ENCODE data around the gene CARS1. TPM values are rescaled to one million over a fixed set of nuclear protein-coding genes. Genes with fewer than 3 reads are reported as not detected.

The CARS1 gene
- total and polyA plus RNA-seq, 9 of the 15 experiments (the other 6 are each of a cell fraction or from before 2014, with no cell fraction given) = 14.4 to 106 (median 73.6) TPM

DNA sequence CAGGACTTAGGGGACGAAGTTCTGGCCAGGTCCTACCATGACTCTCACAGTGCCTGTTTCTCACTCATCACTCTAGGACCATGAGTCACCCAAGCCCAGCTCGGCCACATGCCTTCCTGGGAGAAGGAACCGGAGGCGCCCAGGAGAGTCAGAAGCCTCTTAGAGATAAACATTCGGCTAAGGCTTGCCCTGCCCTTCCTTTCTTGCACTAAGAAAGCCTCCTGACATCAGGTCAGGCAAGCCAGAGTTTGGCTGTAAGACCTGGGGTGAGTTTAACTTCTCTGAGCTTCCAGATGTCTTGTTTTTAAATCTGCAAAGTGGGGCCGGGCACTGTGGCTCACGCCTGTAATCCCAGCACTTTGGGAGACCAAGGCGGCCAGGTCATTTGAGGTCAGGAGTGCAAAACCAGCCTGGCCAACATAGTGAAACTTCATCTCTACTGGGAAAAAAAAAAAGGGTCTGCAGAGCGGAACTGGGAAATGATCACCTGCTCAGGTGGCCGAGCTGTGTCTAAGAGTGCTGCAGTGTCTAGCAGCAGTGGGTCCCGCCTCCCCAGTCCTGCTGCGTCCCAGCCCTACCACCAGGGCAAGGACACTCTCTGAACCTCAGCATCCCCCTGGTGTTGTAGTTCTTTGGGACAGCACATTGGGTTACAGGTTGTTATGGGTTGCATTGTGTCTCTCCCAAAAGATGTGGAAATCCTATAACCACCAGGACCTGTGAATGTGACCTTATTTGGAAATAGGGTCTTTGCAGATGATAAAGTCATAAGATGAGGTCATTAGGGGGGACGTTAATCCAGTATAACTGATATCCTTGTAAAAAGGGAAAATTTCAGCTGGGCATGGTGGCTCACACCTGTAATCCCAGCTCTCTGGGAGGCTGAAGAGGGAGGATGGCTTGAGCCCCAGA is 1.8 kb upstream of the CARS1 start (continued):
- TF ChIP-seq, protein P1, sequence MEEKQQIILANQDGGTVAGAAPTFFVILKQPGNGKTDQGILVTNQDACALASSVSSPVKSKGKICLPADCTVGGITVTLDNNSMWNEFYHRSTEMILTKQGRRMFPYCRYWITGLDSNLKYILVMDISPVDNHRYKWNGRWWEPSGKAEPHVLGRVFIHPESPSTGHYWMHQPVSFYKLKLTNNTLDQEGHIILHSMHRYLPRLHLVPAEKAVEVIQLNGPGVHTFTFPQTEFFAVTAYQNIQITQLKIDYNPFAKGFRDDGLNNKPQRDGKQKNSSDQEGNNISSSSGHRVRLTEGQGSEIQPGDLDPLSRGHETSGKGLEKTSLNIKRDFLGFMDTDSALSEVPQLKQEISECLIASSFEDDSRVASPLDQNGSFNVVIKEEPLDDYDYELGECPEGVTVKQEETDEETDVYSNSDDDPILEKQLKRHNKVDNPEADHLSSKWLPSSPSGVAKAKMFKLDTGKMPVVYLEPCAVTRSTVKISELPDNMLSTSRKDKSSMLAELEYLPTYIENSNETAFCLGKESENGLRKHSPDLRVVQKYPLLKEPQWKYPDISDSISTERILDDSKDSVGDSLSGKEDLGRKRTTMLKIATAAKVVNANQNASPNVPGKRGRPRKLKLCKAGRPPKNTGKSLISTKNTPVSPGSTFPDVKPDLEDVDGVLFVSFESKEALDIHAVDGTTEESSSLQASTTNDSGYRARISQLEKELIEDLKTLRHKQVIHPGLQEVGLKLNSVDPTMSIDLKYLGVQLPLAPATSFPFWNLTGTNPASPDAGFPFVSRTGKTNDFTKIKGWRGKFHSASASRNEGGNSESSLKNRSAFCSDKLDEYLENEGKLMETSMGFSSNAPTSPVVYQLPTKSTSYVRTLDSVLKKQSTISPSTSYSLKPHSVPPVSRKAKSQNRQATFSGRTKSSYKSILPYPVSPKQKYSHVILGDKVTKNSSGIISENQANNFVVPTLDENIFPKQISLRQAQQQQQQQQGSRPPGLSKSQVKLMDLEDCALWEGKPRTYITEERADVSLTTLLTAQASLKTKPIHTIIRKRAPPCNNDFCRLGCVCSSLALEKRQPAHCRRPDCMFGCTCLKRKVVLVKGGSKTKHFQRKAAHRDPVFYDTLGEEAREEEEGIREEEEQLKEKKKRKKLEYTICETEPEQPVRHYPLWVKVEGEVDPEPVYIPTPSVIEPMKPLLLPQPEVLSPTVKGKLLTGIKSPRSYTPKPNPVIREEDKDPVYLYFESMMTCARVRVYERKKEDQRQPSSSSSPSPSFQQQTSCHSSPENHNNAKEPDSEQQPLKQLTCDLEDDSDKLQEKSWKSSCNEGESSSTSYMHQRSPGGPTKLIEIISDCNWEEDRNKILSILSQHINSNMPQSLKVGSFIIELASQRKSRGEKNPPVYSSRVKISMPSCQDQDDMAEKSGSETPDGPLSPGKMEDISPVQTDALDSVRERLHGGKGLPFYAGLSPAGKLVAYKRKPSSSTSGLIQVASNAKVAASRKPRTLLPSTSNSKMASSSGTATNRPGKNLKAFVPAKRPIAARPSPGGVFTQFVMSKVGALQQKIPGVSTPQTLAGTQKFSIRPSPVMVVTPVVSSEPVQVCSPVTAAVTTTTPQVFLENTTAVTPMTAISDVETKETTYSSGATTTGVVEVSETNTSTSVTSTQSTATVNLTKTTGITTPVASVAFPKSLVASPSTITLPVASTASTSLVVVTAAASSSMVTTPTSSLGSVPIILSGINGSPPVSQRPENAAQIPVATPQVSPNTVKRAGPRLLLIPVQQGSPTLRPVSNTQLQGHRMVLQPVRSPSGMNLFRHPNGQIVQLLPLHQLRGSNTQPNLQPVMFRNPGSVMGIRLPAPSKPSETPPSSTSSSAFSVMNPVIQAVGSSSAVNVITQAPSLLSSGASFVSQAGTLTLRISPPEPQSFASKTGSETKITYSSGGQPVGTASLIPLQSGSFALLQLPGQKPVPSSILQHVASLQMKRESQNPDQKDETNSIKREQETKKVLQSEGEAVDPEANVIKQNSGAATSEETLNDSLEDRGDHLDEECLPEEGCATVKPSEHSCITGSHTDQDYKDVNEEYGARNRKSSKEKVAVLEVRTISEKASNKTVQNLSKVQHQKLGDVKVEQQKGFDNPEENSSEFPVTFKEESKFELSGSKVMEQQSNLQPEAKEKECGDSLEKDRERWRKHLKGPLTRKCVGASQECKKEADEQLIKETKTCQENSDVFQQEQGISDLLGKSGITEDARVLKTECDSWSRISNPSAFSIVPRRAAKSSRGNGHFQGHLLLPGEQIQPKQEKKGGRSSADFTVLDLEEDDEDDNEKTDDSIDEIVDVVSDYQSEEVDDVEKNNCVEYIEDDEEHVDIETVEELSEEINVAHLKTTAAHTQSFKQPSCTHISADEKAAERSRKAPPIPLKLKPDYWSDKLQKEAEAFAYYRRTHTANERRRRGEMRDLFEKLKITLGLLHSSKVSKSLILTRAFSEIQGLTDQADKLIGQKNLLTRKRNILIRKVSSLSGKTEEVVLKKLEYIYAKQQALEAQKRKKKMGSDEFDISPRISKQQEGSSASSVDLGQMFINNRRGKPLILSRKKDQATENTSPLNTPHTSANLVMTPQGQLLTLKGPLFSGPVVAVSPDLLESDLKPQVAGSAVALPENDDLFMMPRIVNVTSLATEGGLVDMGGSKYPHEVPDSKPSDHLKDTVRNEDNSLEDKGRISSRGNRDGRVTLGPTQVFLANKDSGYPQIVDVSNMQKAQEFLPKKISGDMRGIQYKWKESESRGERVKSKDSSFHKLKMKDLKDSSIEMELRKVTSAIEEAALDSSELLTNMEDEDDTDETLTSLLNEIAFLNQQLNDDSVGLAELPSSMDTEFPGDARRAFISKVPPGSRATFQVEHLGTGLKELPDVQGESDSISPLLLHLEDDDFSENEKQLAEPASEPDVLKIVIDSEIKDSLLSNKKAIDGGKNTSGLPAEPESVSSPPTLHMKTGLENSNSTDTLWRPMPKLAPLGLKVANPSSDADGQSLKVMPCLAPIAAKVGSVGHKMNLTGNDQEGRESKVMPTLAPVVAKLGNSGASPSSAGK (IDR thresholded peaks at IDR 0.05) = peak; percentile 81
- TF ChIP-seq MYC (IDR thresholded peaks at IDR 0.05; ENCODE audit: low read depth, low read length) = peak; percentile 94
- TF ChIP-seq MYC (CRISPR knock-in tag; IDR thresholded peaks at IDR 0.05; ENCODE audit: borderline replicate concordance, low read depth) = no peak
- TF ChIP-seq E2F5 (CRISPR knock-in tag; IDR thresholded peaks at IDR 0.05) = 0 out of 2 replicates have a peak, but pooled peaks have one; percentile 26
- peak; percentile 42; the same call in 1 of the 2 replicates for TF ChIP-seq SP1 (CRISPR knock-in tag; IDR thresholded peaks at IDR 0.05)
- TF ChIP-seq, protein P2, sequence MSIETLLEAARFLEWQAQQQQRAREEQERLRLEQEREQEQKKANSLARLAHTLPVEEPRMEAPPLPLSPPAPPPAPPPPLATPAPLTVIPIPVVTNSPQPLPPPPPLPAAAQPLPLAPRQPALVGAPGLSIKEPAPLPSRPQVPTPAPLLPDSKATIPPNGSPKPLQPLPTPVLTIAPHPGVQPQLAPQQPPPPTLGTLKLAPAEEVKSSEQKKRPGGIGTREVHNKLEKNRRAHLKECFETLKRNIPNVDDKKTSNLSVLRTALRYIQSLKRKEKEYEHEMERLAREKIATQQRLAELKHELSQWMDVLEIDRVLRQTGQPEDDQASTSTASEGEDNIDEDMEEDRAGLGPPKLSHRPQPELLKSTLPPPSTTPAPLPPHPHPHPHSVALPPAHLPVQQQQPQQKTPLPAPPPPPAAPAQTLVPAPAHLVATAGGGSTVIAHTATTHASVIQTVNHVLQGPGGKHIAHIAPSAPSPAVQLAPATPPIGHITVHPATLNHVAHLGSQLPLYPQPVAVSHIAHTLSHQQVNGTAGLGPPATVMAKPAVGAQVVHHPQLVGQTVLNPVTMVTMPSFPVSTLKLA (conservative IDR thresholded peaks at IDR 0.05) = peak; percentile 62 to 84
- TF ChIP-seq GABPB2 (CRISPR knock-in tag; conservative IDR thresholded peaks at IDR 0.05) = no peak
- peak; percentile 91 for TF ChIP-seq DPF2 (IDR thresholded peaks at IDR 0.05)
- TF ChIP-seq HCFC1 (IDR thresholded peaks at IDR 0.05; ENCODE audit: low read depth, low read length) = 0 out of 2 replicates have a peak, but pooled peaks have one; percentile 9
- TF ChIP-seq GMEB1 (CRISPR knock-in tag; IDR thresholded peaks at IDR 0.05) = no peak
